ENCODE measurements around the gene TUBGCP2.

TUBGCP2 gene

GRCh38 chr10:133302230-133302629 lies 6.4 kb downstream of the TUBGCP2 start:
- Histone ChIP-seq H3K4me3 (replicated peaks; ENCODE audit: low read depth, low read length) (no peak overlapping the region), H3K36me3 (ENCODE audit: control insufficient read depth, insufficient read depth, low read length) (peaks cover 20% of the 10 kb centered on the region)

GRCh38 chr10:133299738-133300137 lies 8.9 kb downstream of the TUBGCP2 start:
- no peak for DNase-seq (ENCODE audit: extremely low read depth, insufficient read length)
- Histone ChIP-seq H3K4me3 (replicated peaks; ENCODE audit: low read depth, low read length) (no peak overlapping the region), H3K27me3 (replicated peaks; ENCODE audit: control insufficient read depth, insufficient read depth, low read length) (no peaks in the 10 kb centered on the region), H3K36me3 (ENCODE audit: control insufficient read depth, insufficient read depth, low read length) (peaks cover 30% of the 10 kb centered on the region)
- TF ChIP-seq CTCF (IDR thresholded peaks at IDR 0.05; ENCODE audit: insufficient read depth, low read length, poor library complexity, severe bottlenecking), result no peak

More at GRCh38 chr10:133302230-133302629, 6.4 kb downstream of the TUBGCP2 start:
- TF ChIP-seq CTCF (IDR thresholded peaks at IDR 0.05; ENCODE audit: insufficient read depth, low read length, poor library complexity, severe bottlenecking), result no peak
- DNase-seq (ENCODE audit: extremely low read depth, insufficient read length), result no peak
- no peaks in the 10 kb centered on the region for H3K27me3 ChIP-seq (replicated peaks; ENCODE audit: control insufficient read depth, insufficient read depth, low read length)

GRCh38 chr10:133299224-133299623 lies 9.4 kb downstream of the TUBGCP2 start:
- Histone ChIP-seq H3K27me3 (replicated peaks; ENCODE audit: control insufficient read depth, insufficient read depth, low read length) (no peaks in the 10 kb centered on the region), H3K36me3 (ENCODE audit: control insufficient read depth, insufficient read depth, low read length) (peaks cover 30% of the 10 kb centered on the region)
- no peak for DNase-seq (ENCODE audit: extremely low read depth, insufficient read length)

GRCh38 chr10:133298466-133298865 lies 10.2 kb downstream of the TUBGCP2 start:
- no peak for TF ChIP-seq CTCF (IDR thresholded peaks at IDR 0.05; ENCODE audit: insufficient read depth, low read length, poor library complexity, severe bottlenecking)
- H3K27me3 ChIP-seq (replicated peaks; ENCODE audit: control insufficient read depth, insufficient read depth, low read length), result no peaks in the 10 kb centered on the region
- H3K4me3 ChIP-seq (replicated peaks; ENCODE audit: low read depth, low read length), result no peak overlapping the region
- DNase-seq (ENCODE audit: extremely low read depth, insufficient read length), result no peak
- peaks cover 33% of the 10 kb centered on the region for H3K36me3 ChIP-seq (ENCODE audit: control insufficient read depth, insufficient read depth, low read length)

More at GRCh38 chr10:133299224-133299623, 9.4 kb downstream of the TUBGCP2 start:
- H3K4me3 ChIP-seq (replicated peaks; ENCODE audit: low read depth, low read length), result no peak overlapping the region
- TF ChIP-seq CTCF (IDR thresholded peaks at IDR 0.05; ENCODE audit: insufficient read depth, low read length, poor library complexity, severe bottlenecking), result no peak

GRCh38 chr10:133297504-133297903 lies 11.2 kb downstream of the TUBGCP2 start:
- no peak for DNase-seq (ENCODE audit: extremely low read depth, insufficient read length)
- TF ChIP-seq CTCF (IDR thresholded peaks at IDR 0.05; ENCODE audit: insufficient read depth, low read length, poor library complexity, severe bottlenecking), result no peak
- H3K36me3 ChIP-seq (ENCODE audit: control insufficient read depth, insufficient read depth, low read length), result peaks cover 35% of the 10 kb centered on the region
- H3K4me3 ChIP-seq (replicated peaks; ENCODE audit: low read depth, low read length), result no peak overlapping the region
- H3K27me3 ChIP-seq (replicated peaks; ENCODE audit: control insufficient read depth, insufficient read depth, low read length), result no peaks in the 10 kb centered on the region
